Fibroblast of lung (primary cell): Measurements from ENCODE around the gene COG5.

Source experiments
- EZH2 ChIP-seq: IDR thresholded peaks from 2 replicates; pipeline ENCODE4 v1.5.1; 2012; ENCODE audit warnings: low read length, control low read depth, mild to moderate bottlenecking; ENCODE audit errors: missing control alignments
- TF ChIP-seq, protein P1 (sequence below), 2 donors: IDR thresholded peaks in 1 of 2; conservative IDR thresholded peaks in 1 of 2; 1 replicate in 1 of 2; 2 replicates in 1 of 2; pipeline ENCODE4 v1.5.1; 2011 to 2012; ENCODE audit warnings: low read length in 2 of 2, control low read depth in 1 of 2, inconsistent platforms in 1 of 2, low read depth in 1 of 2, mild to moderate bottlenecking in 1 of 2

DNA sequence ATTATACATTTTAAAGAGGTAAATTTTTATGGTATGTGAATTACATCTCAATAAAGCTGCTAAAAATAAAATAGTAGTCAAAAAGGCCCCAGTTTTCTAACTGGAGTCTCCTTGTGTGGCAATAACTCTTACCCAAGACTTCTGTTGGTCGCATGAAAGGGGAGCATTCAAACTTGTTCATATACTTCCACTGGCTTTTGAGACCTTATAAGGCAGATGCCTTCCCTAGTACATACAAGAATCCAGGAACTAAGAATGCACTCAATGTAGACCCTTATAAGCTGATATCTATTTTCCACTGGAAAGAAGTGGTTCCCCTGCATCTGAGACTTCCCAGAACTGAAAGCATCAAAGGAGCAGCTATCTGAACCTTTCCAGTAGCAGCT, 29.3 kb upstream of the COG5 start:
- TF ChIP-seq, protein P1, sequence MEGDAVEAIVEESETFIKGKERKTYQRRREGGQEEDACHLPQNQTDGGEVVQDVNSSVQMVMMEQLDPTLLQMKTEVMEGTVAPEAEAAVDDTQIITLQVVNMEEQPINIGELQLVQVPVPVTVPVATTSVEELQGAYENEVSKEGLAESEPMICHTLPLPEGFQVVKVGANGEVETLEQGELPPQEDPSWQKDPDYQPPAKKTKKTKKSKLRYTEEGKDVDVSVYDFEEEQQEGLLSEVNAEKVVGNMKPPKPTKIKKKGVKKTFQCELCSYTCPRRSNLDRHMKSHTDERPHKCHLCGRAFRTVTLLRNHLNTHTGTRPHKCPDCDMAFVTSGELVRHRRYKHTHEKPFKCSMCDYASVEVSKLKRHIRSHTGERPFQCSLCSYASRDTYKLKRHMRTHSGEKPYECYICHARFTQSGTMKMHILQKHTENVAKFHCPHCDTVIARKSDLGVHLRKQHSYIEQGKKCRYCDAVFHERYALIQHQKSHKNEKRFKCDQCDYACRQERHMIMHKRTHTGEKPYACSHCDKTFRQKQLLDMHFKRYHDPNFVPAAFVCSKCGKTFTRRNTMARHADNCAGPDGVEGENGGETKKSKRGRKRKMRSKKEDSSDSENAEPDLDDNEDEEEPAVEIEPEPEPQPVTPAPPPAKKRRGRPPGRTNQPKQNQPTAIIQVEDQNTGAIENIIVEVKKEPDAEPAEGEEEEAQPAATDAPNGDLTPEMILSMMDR (conservative IDR thresholded peaks at IDR 0.05 in 1 of 2, IDR thresholded peaks at IDR 0.05 in 1 of 2; ENCODE audit: low read depth in 1 of 2, low read length in 2 of 2) = no peak
- TF ChIP-seq EZH2 = no peak
